ENCODE results near the gene CNGA2.

- TF ChIP-seq CTCF (IDR thresholded peaks at IDR 0.05) (no peak), POLR2A (IDR thresholded peaks at IDR 0.05) (no peak)
Measured at GRCh38 chrX:151723156-151723760, 11.3 kb upstream of the CNGA2 start.
